ENCODE results near the gene RFNG. TPM values are rescaled to one million over a fixed set of nuclear protein-coding genes. Genes with fewer than 3 reads are reported as not detected.

RFNG gene
- total RNA-seq, 1 donor from 2014 or later, result 21.2 TPM

DNA sequence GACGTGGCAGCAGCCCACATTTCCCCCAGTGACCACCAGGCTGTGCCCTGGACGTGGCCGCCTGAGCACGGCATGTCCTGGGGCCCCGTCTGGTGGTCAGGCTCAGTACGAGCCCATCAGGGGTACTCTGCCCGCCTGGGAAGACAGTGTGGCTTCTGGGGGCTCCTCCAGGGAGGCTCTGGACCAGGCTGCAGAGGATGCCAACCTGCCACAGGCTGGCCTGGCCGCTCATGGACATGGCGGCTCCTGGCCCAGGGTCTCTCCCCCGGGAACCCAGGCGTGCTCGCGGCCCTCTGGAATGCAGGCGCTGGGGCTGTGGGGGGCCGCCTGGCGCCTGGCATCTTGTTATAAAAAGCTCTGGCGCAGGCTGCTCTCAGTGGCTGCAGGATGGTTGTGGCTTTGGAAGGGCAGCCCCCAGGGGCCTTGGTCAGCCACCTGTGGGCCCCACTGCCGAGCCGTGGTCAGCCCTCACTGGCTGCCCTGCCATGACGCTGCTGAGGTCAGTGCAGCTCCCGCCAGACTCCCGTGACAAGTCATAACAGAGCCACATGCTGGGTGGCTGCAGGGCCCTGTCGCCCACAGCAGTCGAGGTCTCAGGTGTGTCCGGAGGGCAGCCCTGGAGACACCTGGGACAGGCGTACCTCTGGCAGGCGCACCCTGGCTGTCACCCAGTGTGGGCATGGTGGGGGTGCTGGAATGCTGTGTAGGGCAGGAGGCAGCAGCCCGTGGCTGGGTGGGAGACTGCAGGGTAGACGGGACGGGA is 43.9 kb downstream of the RFNG start:
- FAIRE-seq (no peak), DNase-seq (ENCODE audit: low spot score in 2 of 2) (no peak)

DNA sequence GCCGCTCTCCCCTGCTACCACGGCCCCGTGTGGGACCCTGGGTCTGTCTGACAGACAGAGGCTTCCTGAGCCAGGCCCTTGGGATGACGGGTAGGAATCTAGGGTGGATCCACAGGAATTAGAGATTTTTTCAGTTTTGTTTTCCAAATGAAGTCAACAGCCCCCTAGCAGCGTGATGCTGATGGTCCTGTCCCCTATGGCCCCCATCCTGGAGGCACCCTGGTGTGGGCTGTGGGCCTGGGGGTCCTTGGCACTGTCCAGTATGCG is 44.5 kb downstream of the RFNG start:
- FAIRE-seq (no peak), DNase-seq (ENCODE audit: low spot score in 2 of 2) (no peak)

DNA sequence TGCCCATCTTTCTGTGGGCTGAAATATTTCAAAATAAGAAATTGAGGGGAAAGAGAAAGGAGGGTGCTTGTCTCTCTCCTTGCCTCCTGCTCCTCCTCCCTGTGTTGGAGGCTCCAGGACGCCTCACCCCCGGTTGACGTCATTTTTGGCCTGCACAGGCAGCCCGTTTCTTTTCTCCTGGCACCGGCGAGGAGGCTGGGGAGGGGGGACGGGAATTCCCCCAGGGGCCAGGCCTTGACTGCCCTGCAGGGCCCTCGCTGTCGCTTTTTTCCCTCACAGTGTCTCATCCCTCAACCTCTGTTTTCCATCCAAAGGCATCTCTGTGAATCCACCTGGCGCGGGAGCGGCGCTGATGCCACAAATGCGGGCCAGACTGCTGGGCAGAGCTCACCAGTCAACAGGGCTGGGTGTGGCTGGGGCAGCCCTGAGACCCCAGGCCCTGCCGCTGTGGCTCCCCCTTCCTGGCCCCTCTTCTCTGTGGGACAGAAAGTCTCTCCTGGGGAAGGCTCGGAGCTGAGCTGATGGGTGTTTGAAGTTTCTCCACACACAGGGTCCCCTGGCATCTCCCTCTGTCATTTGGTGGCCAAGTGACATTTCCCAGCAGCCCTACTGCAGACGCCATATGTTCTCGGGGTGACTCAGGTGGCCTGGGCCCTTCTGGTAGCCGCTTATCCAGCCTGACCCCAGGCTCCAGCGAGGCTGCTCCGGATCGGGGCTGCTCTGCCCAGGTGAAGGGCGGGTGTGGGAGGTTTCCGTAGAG is 45.0 kb downstream of the RFNG start:
- DNase-seq (ENCODE audit: low spot score in 2 of 2), result no peak
- no peak for FAIRE-seq

DNA sequence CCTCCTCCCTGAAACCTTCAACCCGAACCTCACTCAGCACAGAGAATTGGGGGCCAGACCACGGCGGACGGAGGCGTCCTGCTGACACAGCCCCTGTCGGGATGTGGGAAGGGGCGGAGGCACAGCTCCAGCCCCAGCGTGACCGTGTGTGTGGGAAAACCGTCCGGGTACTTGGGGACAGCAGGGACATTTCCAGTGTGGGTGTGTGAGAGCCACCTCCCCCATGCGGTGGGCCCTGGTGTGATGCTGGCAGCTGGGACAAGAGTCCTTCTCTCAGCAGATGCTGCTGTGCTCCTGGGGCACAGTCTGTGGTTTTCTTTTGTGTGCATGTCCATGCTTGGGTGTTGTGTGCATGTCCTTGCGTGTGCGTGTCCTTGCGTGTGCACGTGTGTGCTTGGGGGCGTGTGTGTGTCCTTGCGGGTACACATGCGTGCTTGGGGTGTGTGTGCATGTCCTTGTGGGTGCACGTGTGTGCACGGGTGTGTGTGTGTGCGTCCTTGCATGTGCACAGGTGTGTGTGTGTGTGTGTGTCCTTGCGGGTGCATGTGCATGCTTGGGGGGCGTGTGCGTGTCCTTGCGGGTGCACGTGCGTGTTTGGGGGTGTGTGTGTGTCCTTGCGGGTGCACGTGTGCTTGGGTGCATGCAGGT is 45.8 kb downstream of the RFNG start:
- DNase-seq (ENCODE audit: low spot score in 2 of 2), result no peak
- no peak for FAIRE-seq

DNA sequence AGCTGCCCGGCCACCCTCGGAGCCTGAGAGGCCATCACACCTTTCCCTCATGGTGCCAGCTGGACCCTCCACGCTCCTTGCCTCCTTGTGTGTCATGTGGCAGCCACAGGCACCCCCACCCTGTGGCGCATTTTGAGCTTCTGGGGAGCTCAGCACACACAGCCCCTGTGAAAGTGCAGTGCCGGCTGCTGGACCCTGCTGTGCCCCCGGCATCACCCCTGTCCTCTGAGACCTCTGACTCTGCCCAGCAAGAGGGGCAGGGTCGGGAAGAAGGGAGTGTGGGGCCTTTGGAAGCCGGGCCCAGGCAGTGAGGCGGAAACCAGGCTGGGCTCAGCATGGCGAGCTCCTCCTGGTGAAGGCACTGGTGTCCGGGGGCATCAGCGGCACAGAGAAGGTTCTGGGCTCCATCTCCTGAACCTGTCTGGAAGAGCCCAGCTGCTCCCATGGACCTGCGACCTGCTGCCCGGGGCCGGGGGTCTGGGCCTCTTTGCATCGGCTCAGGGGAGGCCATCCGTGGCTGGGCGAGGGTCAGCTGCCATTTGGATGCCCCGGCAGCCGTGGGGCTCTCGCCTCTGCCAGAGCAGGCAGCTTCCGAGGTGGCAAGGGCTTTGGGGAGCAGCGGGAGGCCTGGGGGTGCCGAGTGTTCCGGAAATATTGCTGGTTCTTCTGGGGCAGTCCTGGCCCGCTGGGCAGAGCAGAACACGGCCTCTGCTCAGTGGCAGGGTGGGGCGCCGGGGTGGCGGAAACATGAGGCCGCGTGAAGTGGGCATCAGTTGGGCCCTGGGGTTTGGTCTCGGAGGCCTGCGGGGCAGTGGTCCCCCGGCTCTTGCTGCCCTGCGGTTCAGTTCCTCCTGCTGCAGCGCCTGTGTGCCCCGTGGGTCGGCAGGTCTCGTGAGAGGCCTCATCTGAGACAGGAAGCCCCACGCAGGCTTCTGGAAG is 46.8 kb downstream of the RFNG start:
- FAIRE-seq (no peak), DNase-seq (ENCODE audit: low spot score in 2 of 2) (no peak)

DNA sequence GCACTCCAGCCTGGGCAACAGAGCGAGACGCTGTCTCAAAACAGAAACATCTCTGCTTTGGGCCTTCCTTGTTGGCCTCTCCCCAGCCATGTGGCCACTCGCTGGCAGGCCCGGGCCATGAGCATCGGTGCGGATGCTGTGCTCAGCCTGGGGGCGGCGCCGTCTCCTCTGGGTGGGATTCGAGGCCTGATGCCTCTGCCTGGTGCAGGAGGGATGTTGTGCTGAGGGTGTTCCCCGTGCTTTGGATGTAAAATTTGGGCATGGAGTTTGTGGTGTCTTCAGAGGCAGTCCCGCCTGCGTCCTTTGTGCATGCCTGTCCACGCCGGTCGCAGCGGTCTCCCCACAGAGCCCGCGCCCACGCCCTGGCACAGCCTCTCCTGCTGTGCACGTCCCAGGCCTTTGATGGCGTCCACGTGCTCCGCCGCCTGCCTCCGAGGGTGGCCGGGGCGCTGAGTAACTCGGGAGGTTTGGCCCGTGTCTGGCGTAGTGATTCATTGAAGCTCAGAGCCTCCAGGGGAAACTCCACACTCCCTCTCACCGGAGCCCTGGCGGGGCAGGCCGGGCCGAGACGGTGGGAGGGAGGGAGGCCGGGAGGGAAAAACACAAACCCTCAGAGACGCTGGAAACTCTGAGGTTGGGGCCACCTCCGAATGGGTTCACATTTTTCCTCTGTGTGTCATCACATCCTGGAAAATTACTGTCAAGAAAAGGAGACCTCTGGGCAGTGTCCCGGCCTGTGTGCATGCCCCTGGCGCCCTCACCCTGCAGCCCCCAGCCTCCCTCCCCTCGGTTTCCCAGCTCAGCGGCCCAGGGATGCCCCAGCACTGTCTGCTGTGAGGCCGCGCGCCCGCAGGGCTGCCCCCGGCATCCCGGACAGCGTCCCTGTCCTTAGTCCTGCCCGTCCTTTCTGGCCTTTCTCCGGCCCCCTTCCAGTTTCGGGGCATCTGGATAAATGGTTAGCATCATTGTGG is 47.9 kb downstream of the RFNG start:
- no peak for FAIRE-seq

DNA sequence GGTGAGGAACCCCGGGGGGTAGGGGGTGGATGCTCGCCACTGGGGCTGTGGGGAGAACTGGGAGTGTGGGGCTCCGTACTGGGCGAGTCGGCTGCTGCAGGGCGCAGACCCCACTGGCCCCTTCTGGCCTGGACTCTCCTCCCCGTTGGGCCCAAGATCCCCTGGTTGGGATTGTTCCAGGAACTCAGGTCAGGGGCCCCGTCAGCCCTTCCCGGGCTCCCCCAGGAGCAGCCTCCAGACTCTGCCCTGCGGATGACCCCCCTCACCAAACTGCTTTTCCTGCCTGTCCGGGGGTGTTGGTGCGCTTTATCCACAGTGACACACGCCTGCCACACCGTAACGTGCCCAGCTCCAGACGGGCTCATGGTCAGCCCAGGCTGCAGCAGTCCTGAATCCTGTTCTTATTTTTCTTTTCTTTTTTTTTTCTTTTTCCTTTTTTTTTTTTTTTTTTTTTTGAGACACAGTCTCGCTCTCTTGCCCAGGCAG is 50.0 kb downstream of the RFNG start:
- no peak for DNase-seq (ENCODE audit: low spot score in 2 of 2)
- no peak for FAIRE-seq

More for the DNA sequence above, 47.9 kb downstream of the RFNG start:
- DNase-seq (ENCODE audit: low spot score in 2 of 2), result peak in 1 of 2 donors; percentile 64

DNA sequence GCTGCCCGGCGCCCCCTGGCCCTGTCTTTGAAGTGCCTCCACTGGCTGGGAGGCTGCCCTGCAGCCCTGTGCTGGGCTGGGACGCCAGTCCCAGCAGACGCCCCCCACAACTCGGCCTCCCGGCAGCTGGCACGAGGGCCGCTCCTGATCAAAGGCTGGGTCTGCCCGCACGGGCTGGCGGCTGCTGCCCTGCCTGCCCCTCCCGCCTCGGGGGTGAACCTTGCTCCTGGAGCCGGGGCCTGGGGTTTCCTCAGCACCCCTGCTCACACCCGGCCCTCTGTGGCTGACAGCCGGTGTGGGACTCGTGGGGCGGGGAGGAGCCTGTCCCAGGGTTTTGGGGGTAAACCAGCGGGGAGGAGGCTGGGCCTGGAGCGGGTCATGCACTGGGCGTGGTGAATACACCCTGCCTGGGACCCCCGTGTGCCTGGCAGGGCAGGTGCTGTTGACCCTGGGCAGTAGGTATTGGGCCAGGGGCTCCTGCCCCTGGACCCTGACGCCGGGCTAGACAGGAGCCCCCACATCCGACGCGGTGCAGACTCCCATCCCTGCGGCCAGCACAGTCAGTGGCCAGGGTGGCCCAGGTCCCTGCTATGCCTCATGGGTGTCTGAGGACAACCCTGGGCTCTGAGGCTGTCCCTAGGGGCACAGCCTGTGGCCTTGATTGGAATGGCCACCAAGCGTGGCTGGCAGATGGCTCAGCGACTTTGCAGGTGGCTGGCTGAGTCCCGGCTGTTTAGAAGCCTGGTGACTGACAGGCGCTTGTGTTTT is 50.6 kb downstream of the RFNG start:
- no peak for FAIRE-seq
- no peak for DNase-seq (ENCODE audit: low spot score in 2 of 2)

DNA sequence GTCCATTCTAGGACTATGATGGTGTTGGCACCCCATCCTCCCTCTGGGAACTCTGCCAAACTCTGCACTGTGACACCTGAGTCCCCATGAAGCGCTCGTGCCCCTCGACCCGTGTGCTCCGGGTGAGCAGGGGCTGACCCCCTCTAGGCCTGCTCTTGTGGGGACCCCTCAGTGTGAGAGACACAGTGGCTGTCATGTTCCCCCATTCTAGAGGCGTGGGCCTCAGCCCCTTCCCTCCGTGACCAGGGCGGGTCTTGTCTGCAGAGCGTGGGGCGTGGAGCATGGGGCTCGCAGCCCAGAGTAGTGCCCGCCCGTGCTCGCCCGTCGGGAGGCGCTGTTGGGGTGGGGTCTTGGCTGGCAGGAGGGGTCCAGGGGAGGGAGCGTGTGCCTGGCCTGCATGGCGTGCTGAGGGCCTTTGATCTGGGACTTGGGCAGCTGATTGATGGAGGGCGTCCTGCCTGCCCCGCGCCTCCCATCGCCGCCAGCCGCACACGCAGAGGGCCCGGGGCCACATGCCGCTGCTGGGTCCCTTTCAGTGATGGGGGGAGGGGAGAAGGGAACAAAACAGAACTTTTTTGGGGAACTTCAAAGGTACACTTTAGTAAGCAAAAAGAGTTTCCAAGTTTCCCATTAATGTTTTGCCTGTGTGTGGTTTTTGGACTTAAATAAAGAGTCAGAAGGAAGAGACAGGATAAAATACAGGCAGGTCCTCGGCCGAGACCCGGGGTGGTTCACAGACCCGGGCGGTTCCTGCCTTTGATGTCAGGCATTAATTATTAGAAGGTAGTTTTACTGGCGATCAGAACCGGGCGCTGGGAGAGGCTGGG is 51.4 kb downstream of the RFNG start:
- FAIRE-seq (no peak), DNase-seq (ENCODE audit: low spot score in 2 of 2) (no peak)

DNA sequence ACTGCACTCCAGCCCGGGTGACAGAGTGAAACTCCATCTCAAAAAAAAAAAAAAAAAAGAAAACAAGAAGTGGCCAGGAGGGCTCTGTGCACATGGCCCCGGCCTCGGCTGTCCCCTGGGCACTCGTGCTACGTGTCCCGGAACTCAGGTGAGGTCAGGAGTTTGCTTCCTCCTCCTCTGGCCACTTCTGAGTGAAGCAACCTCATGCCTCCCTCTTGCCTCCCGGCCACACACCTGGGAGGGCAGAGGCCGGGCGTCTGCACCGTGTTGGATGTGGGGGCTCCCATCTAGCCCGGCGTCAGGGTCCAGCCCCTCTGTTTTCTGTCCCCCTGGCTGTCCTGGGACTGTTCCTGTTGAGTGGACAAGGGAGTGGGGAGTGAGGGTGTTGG is 52.0 kb downstream of the RFNG start:
- DNase-seq (ENCODE audit: low spot score in 2 of 2) (no peak), FAIRE-seq (no peak)

DNA sequence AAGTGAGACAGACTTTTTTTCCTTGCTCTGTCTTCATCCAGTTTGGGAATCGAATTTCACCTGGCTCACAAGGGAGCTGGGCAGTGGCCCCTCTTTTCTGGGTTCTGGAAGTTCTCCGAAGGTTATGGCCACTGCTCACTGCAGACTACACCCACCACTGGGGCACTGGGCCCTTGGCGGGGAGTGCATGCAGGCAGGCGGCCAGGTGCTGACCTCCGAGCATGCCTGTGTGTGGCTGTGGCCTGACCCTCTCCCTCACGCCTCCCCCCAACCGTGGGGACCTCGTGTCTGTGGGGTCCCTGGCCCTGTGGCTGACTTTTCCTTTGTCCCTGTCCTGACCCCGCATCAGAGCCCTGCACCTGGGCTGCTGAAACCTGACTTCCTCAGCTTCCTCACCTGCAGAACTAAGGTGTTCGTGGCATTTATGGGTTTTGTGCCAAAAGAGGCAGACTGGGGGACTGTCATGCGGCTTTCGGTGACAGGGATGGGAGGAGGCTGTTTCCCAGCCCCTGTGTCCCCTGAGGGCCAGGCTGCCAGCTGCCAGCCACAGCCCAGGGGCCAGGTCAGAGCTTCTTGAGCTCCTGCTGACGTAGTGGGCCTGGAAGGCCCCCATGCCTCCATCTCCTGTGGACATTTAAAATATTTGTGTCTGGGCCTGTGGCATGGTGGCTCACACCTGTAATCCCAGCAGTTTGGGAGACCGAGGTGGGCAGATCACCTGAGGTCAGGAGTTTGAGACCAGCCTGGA is 52.7 kb downstream of the RFNG start:
- DNase-seq (ENCODE audit: low spot score in 2 of 2) (no peak), FAIRE-seq (no peak)

DNA sequence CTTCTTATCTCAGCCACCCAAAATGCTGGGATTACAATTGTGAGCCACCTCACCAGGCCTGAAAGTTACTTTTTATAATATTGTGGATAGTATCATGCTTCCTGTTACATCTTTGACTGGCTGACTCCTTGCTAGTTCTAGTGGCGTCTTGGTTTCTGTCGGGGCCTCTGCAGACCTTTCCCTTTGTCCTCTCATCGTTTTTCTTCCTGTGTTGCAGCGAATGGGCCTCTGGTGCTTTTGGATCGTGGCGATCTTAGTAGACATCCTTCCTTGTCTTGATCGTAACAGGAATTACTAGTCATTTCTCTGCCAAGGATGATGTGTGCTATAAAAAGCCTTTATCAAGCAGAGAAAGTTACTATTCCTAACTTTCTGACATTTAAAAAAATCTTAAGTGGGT is 53.4 kb downstream of the RFNG start:
- DNase-seq (ENCODE audit: low spot score in 2 of 2) (no peak), FAIRE-seq (no peak)

Other genes with a start within 250 kb of the RFNG start
- gene GCGR, start 247.7 kb downstream of the RFNG start, total RNA-seq, result not detected
- gene MCRIP1, start 218.5 kb downstream of the RFNG start, total RNA-seq, result 86.4 TPM
- gene PPP1R27, start 216.8 kb downstream of the RFNG start, total RNA-seq, result not detected
- gene P4HB, start 191.3 kb downstream of the RFNG start, total RNA-seq, result 66.0 TPM
- gene ARHGDIA, start 180.5 kb downstream of the RFNG start, total RNA-seq, result 22.4 TPM
- gene ALYREF, start 160.2 kb downstream of the RFNG start, total RNA-seq, result 92.1 TPM
- 60.3 TPM for gene ANAPC11, start 160.1 kb downstream of the RFNG start, total RNA-seq
- gene NPB, start 149.6 kb downstream of the RFNG start, total RNA-seq, result 1.2 TPM
- gene PCYT2, start 140.4 kb downstream of the RFNG start, total RNA-seq, result 28.9 TPM
- 8.6 TPM for gene SIRT7, start 133.6 kb downstream of the RFNG start, total RNA-seq
- 13.9 TPM for gene MAFG, start 124.1 kb downstream of the RFNG start, total RNA-seq
- gene PYCR1, start 114.5 kb downstream of the RFNG start, total RNA-seq, result 15.9 TPM
- gene MYADML2, start 104.6 kb downstream of the RFNG start, total RNA-seq, result 0.41 TPM
- gene NOTUM, start 90.6 kb downstream of the RFNG start, total RNA-seq, result under 0.01 TPM
- gene ASPSCR1, start 74.2 kb downstream of the RFNG start, total RNA-seq, result 13.5 TPM
- 31.0 TPM for gene CENPX, start 28.9 kb downstream of the RFNG start, total RNA-seq
- gene LRRC45, start 28.5 kb downstream of the RFNG start, total RNA-seq, result 14.3 TPM
- 110 TPM for gene RAC3, start 20.1 kb downstream of the RFNG start, total RNA-seq
- gene DCXR, start 14.1 kb downstream of the RFNG start, total RNA-seq, result 25.7 TPM
- gene GPS1, start 87 bp upstream of the RFNG start, total RNA-seq, result 73.8 TPM
- gene DUS1L, start 14.0 kb upstream of the RFNG start, total RNA-seq, result 18.8 TPM
- 92.1 TPM for gene FASN, start 46.4 kb upstream of the RFNG start, total RNA-seq
- 17.1 TPM for gene CCDC57, start 161.0 kb upstream of the RFNG start, total RNA-seq
- gene SLC16A3, start 177.2 kb upstream of the RFNG start, total RNA-seq, result 2.0 TPM
- gene CSNK1D, start 221.9 kb upstream of the RFNG start, total RNA-seq, result 22.8 TPM

Data from frontal cortex (tissue), 4 donors.